H9 (cell line): ENCODE results near the gene DOCK1. TPM values are rescaled to one million over a fixed set of nuclear protein-coding genes. Genes with fewer than 3 reads are reported as not detected.
A peak's percentile ranks its signal among the peaks of the same experiment; 100 is the strongest.

Source experiments
- DNase-seq: peaks from one replicate; pipeline ENCODE4 v3.0.0-alpha.2; 2017
- H2AFZ ChIP-seq: one replicate; pipeline ENCODE4 v1.6.1; 2013; ENCODE audit warnings: mild to moderate bottlenecking, low read length, control low read depth, moderate library complexity
- H2AK5ac ChIP-seq: 2 replicates; pipeline ENCODE4 v1.6.1; 2013; ENCODE audit warnings: low read length, control low read depth, mixed read lengths; ENCODE audit not compliant: insufficient read length
- H2BK120ac ChIP-seq: one replicate; pipeline ENCODE4 v1.6.1; 2013; ENCODE audit warnings: low read depth, mild to moderate bottlenecking, low read length, control low read depth, inconsistent platforms; ENCODE audit not compliant: poor library complexity, severe bottlenecking
- H2BK12ac ChIP-seq: 2 replicates; pipeline ENCODE4 v1.6.1; 2013; ENCODE audit warnings: low read length, control low read depth, mixed read lengths, low read depth; ENCODE audit not compliant: insufficient read length
- H2BK15ac ChIP-seq: 2 replicates; pipeline ENCODE4 v1.6.1; 2013; ENCODE audit warnings: low read depth, low read length, control low read depth
- H2BK20ac ChIP-seq: one replicate; pipeline ENCODE4 v1.6.1; 2013; ENCODE audit warnings: low read depth, mild to moderate bottlenecking, low read length, control low read depth, inconsistent platforms; ENCODE audit not compliant: poor library complexity, severe bottlenecking
- H2BK5ac ChIP-seq: 2 replicates; pipeline ENCODE4 v1.6.1; 2013; ENCODE audit warnings: low read length, control low read depth, mixed read lengths; ENCODE audit not compliant: insufficient read length
- H3K14ac ChIP-seq: 2 replicates; pipeline ENCODE4 v1.6.1; 2013; ENCODE audit warnings: low read length, control low read depth; ENCODE audit not compliant: insufficient read depth
- H3K18ac ChIP-seq: 2 replicates; pipeline ENCODE4 v1.6.1; 2013; ENCODE audit warnings: low read depth, mild to moderate bottlenecking, mixed read lengths, low read length, control low read depth; ENCODE audit not compliant: insufficient read length
- H3K23ac ChIP-seq: 2 replicates; pipeline ENCODE4 v1.6.1; 2013; ENCODE audit warnings: low read length, control low read depth, mixed read lengths, low read depth; ENCODE audit not compliant: insufficient read length
- H3K23me2 ChIP-seq: 2 replicates; pipeline ENCODE4 v1.6.1; 2013; ENCODE audit warnings: low read depth, mild to moderate bottlenecking, mixed read lengths, low read length, control low read depth; ENCODE audit not compliant: insufficient read length, poor library complexity, severe bottlenecking
- H3K27ac ChIP-seq: 2 replicates; pipeline ENCODE4 v1.5.1; 2013; ENCODE audit warnings: low read length, control low read depth, mixed read lengths, low read depth; ENCODE audit not compliant: insufficient read length
- H3K27me3 ChIP-seq: 2 replicates; pipeline ENCODE4 v1.6.1; 2013; ENCODE audit warnings: low read length, control low read depth, inconsistent platforms; ENCODE audit not compliant: insufficient read depth
- H3K4ac ChIP-seq: 2 replicates; pipeline ENCODE4 v1.6.1; 2013; ENCODE audit warnings: low read depth, mild to moderate bottlenecking, control low read depth, inconsistent platforms, low read length, moderate library complexity
- H3K4me1 ChIP-seq: 2 replicates; pipeline ENCODE4 v1.6.1; 2013; ENCODE audit warnings: low read length, control low read depth, inconsistent platforms; ENCODE audit not compliant: insufficient read depth
- H3K4me2 ChIP-seq: 2 replicates; pipeline ENCODE4 v1.6.1; 2013; ENCODE audit warnings: low read length, control low read depth, mixed read lengths; ENCODE audit not compliant: insufficient read length, insufficient read depth
- H3K56ac ChIP-seq: 2 replicates; pipeline ENCODE4 v1.6.1; 2013; ENCODE audit warnings: low read depth, mild to moderate bottlenecking, mixed read lengths, low read length, control low read depth; ENCODE audit not compliant: insufficient read length
- H3K79me1 ChIP-seq: 2 replicates; pipeline ENCODE4 v1.6.1; 2013; ENCODE audit warnings: low read depth, mild to moderate bottlenecking, moderate library complexity, low read length, control low read depth, inconsistent platforms; ENCODE audit not compliant: insufficient read depth, poor library complexity, severe bottlenecking
- H3K79me2 ChIP-seq: 2 replicates; pipeline ENCODE4 v1.6.1; 2013; ENCODE audit warnings: low read length, control low read depth, inconsistent platforms; ENCODE audit not compliant: insufficient read depth
- H3K9ac ChIP-seq: 2 replicates; pipeline ENCODE4 v1.6.1; 2013; ENCODE audit warnings: low read length, control low read depth, mixed read lengths; ENCODE audit not compliant: insufficient read length; ENCODE audit errors: extremely low read depth
- H3K9me3 ChIP-seq: one replicate; pipeline ENCODE4 v1.6.1; 2013; ENCODE audit warnings: low read depth, low read length, inconsistent platforms; ENCODE audit not compliant: control insufficient read depth
- H3T11ph ChIP-seq: one replicate; pipeline ENCODE4 v1.6.1; 2013; ENCODE audit warnings: mild to moderate bottlenecking, low read length, control low read depth, inconsistent platforms
- H4K20me1 ChIP-seq: one replicate; pipeline ENCODE4 v1.6.1; 2013; ENCODE audit not compliant: control insufficient read depth, insufficient read length, insufficient read depth
- H4K5ac ChIP-seq: 2 replicates; pipeline ENCODE4 v1.6.1; 2013; ENCODE audit warnings: low read depth, mild to moderate bottlenecking, mixed read lengths, low read length, control low read depth; ENCODE audit not compliant: insufficient read length
- H4K8ac ChIP-seq: replicated peaks from 2 replicates; pipeline ENCODE4 v1.6.1; 2013; ENCODE audit warnings: low read length, control low read depth, mixed read lengths, low read depth; ENCODE audit not compliant: insufficient read length
- H4K91ac ChIP-seq: 2 replicates; pipeline ENCODE4 v1.6.1; 2013; ENCODE audit warnings: low read depth, mild to moderate bottlenecking, moderate library complexity, mixed read lengths, low read length, control low read depth; ENCODE audit not compliant: insufficient read length
- H3K27ac Mint-ChIP-seq, 3 experiments: 2 replicates in 2 of 3; 3 replicates in 1 of 3; pipeline ENCODE4 v1.8.0; 2020 to 2021; ENCODE audit warnings: mixed read lengths in 3 of 3, mild to moderate bottlenecking in 1 of 3, moderate library complexity in 1 of 3
- H3K27me3 Mint-ChIP-seq: 2 replicates; pipeline ENCODE4 v1.8.0; 2021; ENCODE audit warnings: low read depth, mild to moderate bottlenecking, moderate library complexity, mixed read lengths
- H3K36me3 Mint-ChIP-seq, 3 experiments: 2 replicates in 2 of 3; 3 replicates in 1 of 3; pipeline ENCODE4 v1.8.0; 2020 to 2021; ENCODE audit warnings: low read depth in 3 of 3, mixed read lengths in 3 of 3; ENCODE audit not compliant: insufficient read depth in 1 of 3
- H3K4me1 Mint-ChIP-seq, 2 experiments: 2 replicates each; pipeline ENCODE4 v1.8.0; 2020; ENCODE audit warnings: mixed read lengths in 2 of 2
- H3K4me3 Mint-ChIP-seq, 2 experiments: 2 replicates in 1 of 2; 3 replicates in 1 of 2; pipeline ENCODE4 v1.8.0; 2020 to 2021; ENCODE audit warnings: mild to moderate bottlenecking in 2 of 2, mixed read lengths in 2 of 2, moderate library complexity in 1 of 2
- H3K9me3 Mint-ChIP-seq, 2 experiments: 2 replicates in 1 of 2; 3 replicates in 1 of 2; pipeline ENCODE4 v1.8.0; 2020; ENCODE audit warnings: mild to moderate bottlenecking in 2 of 2, mixed read lengths in 2 of 2, moderate library complexity in 1 of 2
- WGBS: extraction: QIAGEN DNeasy Blood & Tissue Kit; methylation state at CpG from one replicate; pipeline ENCODE4 v1.1.7; 2013; ENCODE audit warnings: missing lambda C conversion rate, low lambda C conversion rate, mixed read lengths; ENCODE audit not compliant: insufficient read length; ENCODE audit errors: extremely low coverage; 5-methylcytosine and 5-hydroxymethylcytosine counted together
- total RNA-seq: library from RNA; stranded (reverse); gene quantifications from 2 replicates; pipeline ENCODE4 v1.2.1, GENCODE V29; 2021
- TF ChIP-seq, protein P1 (sequence below): fragments of 200-600 bp; sonication (generic); conservative IDR thresholded peaks from 3 replicates; pipeline ENCODE4 v1.8.0; 2021; ENCODE audit warnings: antibody characterized with exemption, mild to moderate bottlenecking

The DOCK1 gene
- total RNA-seq, 1 experiment from 2014 or later = 57.0 TPM

DNA sequence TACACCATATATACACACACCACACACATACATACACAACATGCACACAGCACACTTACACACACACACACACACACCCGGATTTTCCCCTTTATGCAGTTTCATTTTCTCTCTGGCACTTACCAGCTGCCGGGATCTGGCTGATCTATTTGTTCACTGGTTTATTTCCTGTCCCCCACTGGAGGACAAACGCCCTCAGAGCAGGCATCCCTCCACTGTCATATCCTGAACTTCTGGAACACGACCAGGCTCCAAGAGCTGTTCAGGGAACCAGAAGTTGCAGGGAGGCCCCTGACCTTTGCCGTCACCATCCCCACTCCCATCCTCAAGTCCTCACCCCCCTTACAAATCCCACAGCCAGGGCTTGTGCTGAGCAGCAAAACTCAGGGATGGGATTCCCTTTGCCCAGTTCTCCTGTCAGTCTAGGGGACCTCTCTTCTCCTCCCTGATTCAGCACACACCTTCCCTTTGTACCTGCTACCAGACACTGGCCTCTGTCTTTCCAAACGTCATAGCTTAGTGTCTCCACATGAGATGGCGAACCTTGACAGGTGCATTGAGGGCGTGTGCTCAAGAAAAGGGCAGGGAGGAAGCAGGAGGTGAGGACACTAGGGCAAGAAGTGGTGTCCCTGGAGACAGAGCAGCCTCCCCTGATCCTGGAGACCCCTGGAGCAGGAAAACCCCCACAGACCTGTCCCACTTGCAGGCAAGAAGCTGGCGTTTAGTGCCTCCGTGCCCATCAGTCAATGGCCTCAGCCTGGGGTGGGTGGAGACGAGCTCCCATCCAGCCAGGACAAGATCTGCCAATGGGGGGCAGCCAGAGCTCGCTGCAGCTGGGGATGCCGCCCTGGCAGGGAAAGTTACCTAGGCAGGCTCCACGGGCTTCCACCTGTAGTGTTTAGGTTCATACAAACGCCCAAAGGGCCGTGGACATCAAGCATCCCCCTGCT lies 12.7 kb upstream of the DOCK1 start:
- Histone ChIP-seq H3K4ac (no peak overlapping the region), H4K5ac (no peak overlapping the region), H4K8ac (no peak overlapping the region), H2BK12ac (no peak overlapping the region), H3K4me1 (no peaks in the 10 kb centered on the region), H3K9me3 (no peaks in the 10 kb centered on the region), H2BK5ac (no peak overlapping the region), H3K79me2 (no peaks in the 10 kb centered on the region), H3K23ac (no peak overlapping the region), H2AFZ (no peak overlapping the region), H3K18ac (no peak overlapping the region), H4K20me1 (no peaks in the 10 kb centered on the region), H2BK20ac (no peak overlapping the region), H3K27me3 (no peaks in the 10 kb centered on the region; the same call in 1 of the 2 replicates), H3T11ph (no peak overlapping the region), H3K4me2 (no peak overlapping the region), H2BK120ac (no peak overlapping the region), H3K56ac (no peak overlapping the region), H3K23me2 (no peaks in the 10 kb centered on the region), H3K14ac (no peak overlapping the region), H3K27ac (no peak overlapping the region), H2BK15ac (no peak overlapping the region), H3K79me1 (no peaks in the 10 kb centered on the region), H4K91ac (no peak overlapping the region), H3K9ac (no peak overlapping the region), H2AK5ac (no peak overlapping the region)
- Mint-ChIP-seq H3K27me3 (peaks cover 6% of the 10 kb centered on the region), H3K27ac (no peak overlapping the region), H3K36me3 (peaks cover 0 to 9% (median 2%) of the 10 kb centered on the region in 3 experiments; a peak in 3 of 7 replicates), H3K9me3 (peaks cover 0 to 16% of the 10 kb centered on the region in 2 experiments; a peak in 3 of 5 replicates), H3K4me3 (no peak overlapping the region), H3K4me1 (no peaks in the 10 kb centered on the region)
- no CpG with 5 or more reads among the region's 16 CpGs for WGBS
- TF ChIP-seq, protein P1, sequence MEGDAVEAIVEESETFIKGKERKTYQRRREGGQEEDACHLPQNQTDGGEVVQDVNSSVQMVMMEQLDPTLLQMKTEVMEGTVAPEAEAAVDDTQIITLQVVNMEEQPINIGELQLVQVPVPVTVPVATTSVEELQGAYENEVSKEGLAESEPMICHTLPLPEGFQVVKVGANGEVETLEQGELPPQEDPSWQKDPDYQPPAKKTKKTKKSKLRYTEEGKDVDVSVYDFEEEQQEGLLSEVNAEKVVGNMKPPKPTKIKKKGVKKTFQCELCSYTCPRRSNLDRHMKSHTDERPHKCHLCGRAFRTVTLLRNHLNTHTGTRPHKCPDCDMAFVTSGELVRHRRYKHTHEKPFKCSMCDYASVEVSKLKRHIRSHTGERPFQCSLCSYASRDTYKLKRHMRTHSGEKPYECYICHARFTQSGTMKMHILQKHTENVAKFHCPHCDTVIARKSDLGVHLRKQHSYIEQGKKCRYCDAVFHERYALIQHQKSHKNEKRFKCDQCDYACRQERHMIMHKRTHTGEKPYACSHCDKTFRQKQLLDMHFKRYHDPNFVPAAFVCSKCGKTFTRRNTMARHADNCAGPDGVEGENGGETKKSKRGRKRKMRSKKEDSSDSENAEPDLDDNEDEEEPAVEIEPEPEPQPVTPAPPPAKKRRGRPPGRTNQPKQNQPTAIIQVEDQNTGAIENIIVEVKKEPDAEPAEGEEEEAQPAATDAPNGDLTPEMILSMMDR = no peak
- peak; percentile 25 for DNase-seq
